GM12878 (cell line): Measurements from ENCODE around the gene PLCG2. TPM values are rescaled to one million over a fixed set of nuclear protein-coding genes. Genes with fewer than 3 reads are reported as not detected.

Source experiments
- ATAC-seq: fragments of 200-7000 bp; cut with Tn5 transposase; 3 replicates; pipeline ENCODE4 v1.9.1; 2020; ENCODE audit warnings: mild to moderate bottlenecking, moderate library complexity
- BruUV-seq: library from RNA; stranded (reverse); fragments of 400-500 nt; replicated peaks from 2 replicates; lab custom pipeline; 2021; lab: Mats Ljungman, UMichigan
- CTCF ChIA-PET: fragments of 300-600 bp; sonication (Branson Sonifier 250); formaldehyde crosslinking; extraction: SDS; loops from one replicate; lab custom pipeline; 2021; ENCODE audit warnings: inconsistent platforms; lab: Yijun Ruan, JAX
- POLR2A ChIA-PET: fragments of 350-600 bp; formaldehyde crosslinking; extraction: SDS; loops from one replicate; lab custom pipeline; 2021; ENCODE audit warnings: inconsistent platforms; lab: Charles Lee
- RAD21 ChIA-PET: fragments of 300-600 bp; sonication (Branson Sonifier 250); formaldehyde crosslinking; loops from one replicate; lab custom pipeline; 2023; ENCODE audit warnings: antibody characterized with exemption; ENCODE audit not compliant: unreplicated experiment; lab: Charles Lee
- SMC1A ChIA-PET: fragments of 300-600 bp; sonication (Branson Sonifier 250); formaldehyde crosslinking; loops from one replicate; lab custom pipeline; 2023; ENCODE audit not compliant: unreplicated experiment, uncharacterized antibody; lab: Charles Lee
- DNase-seq: peaks from one replicate; pipeline ENCODE4 v3.0.0-alpha.2; 2011; ENCODE audit warnings: low read depth, low spot score
- FAIRE-seq: peaks from 3 replicates; lab custom pipeline; 2011; peaks lifted over from hg19 to GRCh38; lab: Jason Lieb, UNC
- H2AFZ ChIP-seq: 2 replicates; pipeline ENCODE4 v1.6.0; 2011; ENCODE audit warnings: low read depth, low read length, control low read depth; ENCODE audit not compliant: control insufficient read depth
- H3K27ac ChIP-seq: 2 replicates; pipeline ENCODE4 v1.5.1; 2011; ENCODE audit warnings: control low read depth; ENCODE audit not compliant: control insufficient read depth, insufficient read depth
- H3K27me3 ChIP-seq, 2 experiments: replicated peaks in 1 of 2; 2 replicates each; pipeline versions ENCODE4 v1.6.0 to v1.6.1; 2011; ENCODE audit warnings: low read length in 1 of 2; ENCODE audit not compliant: control insufficient read depth in 2 of 2, insufficient read depth in 2 of 2
- H3K36me3 ChIP-seq, 2 experiments: 2 replicates each; pipeline ENCODE4 v1.5.1; 2011; ENCODE audit warnings: low read length in 1 of 2; ENCODE audit not compliant: control insufficient read depth in 2 of 2, insufficient read depth in 2 of 2
- H3K4me1 ChIP-seq: 2 replicates; pipeline ENCODE4 v1.6.1; 2011; ENCODE audit warnings: mild to moderate bottlenecking, low read length, moderate library complexity, mixed read lengths; ENCODE audit not compliant: control insufficient read depth, insufficient read depth
- H3K4me2 ChIP-seq: 2 replicates; pipeline ENCODE4 v1.6.0; 2011; ENCODE audit warnings: control low read depth; ENCODE audit not compliant: control insufficient read depth, insufficient read depth
- H3K4me3 ChIP-seq: fragments of 200-600 bp; sonication (generic); 2 replicates; pipeline ENCODE4 v1.5.1; 2016
- H3K79me2 ChIP-seq: 2 replicates; pipeline ENCODE4 v1.6.0; 2011; ENCODE audit warnings: low read length; ENCODE audit not compliant: control insufficient read depth, insufficient read depth
- H3K9ac ChIP-seq: 2 replicates; pipeline ENCODE4 v1.8.0; 2011; ENCODE audit warnings: low read length, control low read depth, mixed read lengths; ENCODE audit not compliant: control insufficient read depth, insufficient read depth
- H3K9me3 ChIP-seq: replicated peaks from 3 replicates; pipeline ENCODE4 v1.5.1; 2011; ENCODE audit warnings: mild to moderate bottlenecking, low read length; ENCODE audit not compliant: control insufficient read depth, insufficient read depth
- H4K20me1 ChIP-seq: 2 replicates; pipeline ENCODE4 v1.6.0; 2011; ENCODE audit not compliant: control insufficient read depth, insufficient read depth
- CBX5 ChIP-seq: sonication (generic); IDR thresholded peaks from 2 replicates; pipeline ENCODE4 v1.6.1; 2016; ENCODE audit warnings: low read depth, moderate library complexity, mild to moderate bottlenecking, inconsistent platforms
- PAX5 ChIP-seq: IDR thresholded peaks from 2 replicates; pipeline ENCODE4 v1.6.1; 2011; ENCODE audit warnings: low read depth, low read length, borderline replicate concordance
- ZBTB40 ChIP-seq: fragments of 450-650 bp; IDR thresholded peaks from 2 replicates; pipeline ENCODE4 v1.6.1; 2016; ENCODE audit warnings: mild to moderate bottlenecking, moderate library complexity, borderline replicate concordance
- WGBS: methylation state at CpG from one replicate; pipeline ENCODE4 v1.1.6; 2016; ENCODE audit warnings: low lambda C conversion rate; ENCODE audit not compliant: insufficient replicate concordance, insufficient coverage; ENCODE audit errors: missing lambda C conversion rate; 5-methylcytosine and 5-hydroxymethylcytosine counted together
- in situ Hi-C: fragments of 300-500 bp; cut with MboI; formaldehyde crosslinking; loops from 9 replicates; pipeline ENCODE4 v1.14.3; 2018; ENCODE audit warnings: mixed read lengths
- intact Hi-C: fragments of 100-400 bp; cut with micrococcal nuclease; formaldehyde crosslinking; loops from one replicate; pipeline ENCODE4 v1.14.2; 2022; ENCODE audit not compliant: unreplicated experiment
- polyA plus RNA-seq, 11 experiments: library from polyadenylated mRNA; depleted of rRNA in 4 of 11; unstranded in 6 of 11; stranded (reverse) in 5 of 11; fragments of >200 nt; fragmentation: Nextera tagmentation in 4 of 11; fragmentation: Illumina TruSeq in 1 of 11; extraction: Ambion mirVana in 4 of 11; extraction: Trizol in 1 of 11; gene quantifications; 1 replicate in 1 of 11; 2 replicates in 10 of 11; pipeline versions ENCODE4 v1.2.1 to v1.2.3, GENCODE V29; 2011 to 2016; ENCODE audit warnings: inconsistent platforms in 2 of 11, missing spikeins in 2 of 11, low read depth in 1 of 11
- total RNA-seq, 4 experiments: library from RNA; depleted of rRNA in 3 of 4; stranded (reverse); fragments of >200 nt in 3 of 4; fragmentation: Illumina TruSeq in 1 of 4; extraction: Trizol in 1 of 4; gene quantifications; 2 replicates each; pipeline versions ENCODE4 v1.2.1 to v1.2.3, GENCODE V29; 2013 to 2021

PLCG2 gene
- total and polyA plus RNA-seq, 10 of the 15 experiments (the other 5 are each of a cell fraction or from before 2014, with no cell fraction given), result 47.6 to 256 (median 149) TPM

- no peak for FAIRE-seq
- no peaks in the 10 kb centered on the region; the same call in 2 of the 3 replicates for H3K9me3 ChIP-seq
- H4K20me1 ChIP-seq, result no peaks in the 10 kb centered on the region; the same call in 1 of the 2 replicates
- WGBS, result 76% methylated on average over 2 of the region's 2 CpGs
- ChIA-PET POLR2A (no interaction called here), CTCF (interaction anchor here (0.8 kb wide), 1 partner anchor 313 kb away, joined by 3 read pairs; no protein-coding TSS in a partner anchor), SMC1A (interaction anchor here (0.7 kb wide), 1 partner anchor 313 kb away, joined by 4 read pairs; no protein-coding TSS in a partner anchor), RAD21 (no interaction called here)
- no peak overlapping the region for H3K4me2 ChIP-seq
- no peak for DNase-seq
- H3K4me1 ChIP-seq, result no peaks in the 10 kb centered on the region
- intact Hi-C loops (no loop called here), in situ Hi-C loops (no loop called here)
- no peak overlapping the region for H2AFZ ChIP-seq
- BruUV-seq, result no TSS peak
- TF ChIP-seq PAX5, result no peak
- peaks cover 46 to 71% of the 10 kb centered on the region in 2 experiments for H3K36me3 ChIP-seq
- no peak overlapping the region for H3K9ac ChIP-seq
- no peak for ATAC-seq
- no peak overlapping the region for H3K27ac ChIP-seq
- H3K4me3 ChIP-seq, result no peak overlapping the region
- no peaks in the 10 kb centered on the region for H3K79me2 ChIP-seq
- H3K27me3 ChIP-seq, result no peaks in the 10 kb centered on the region
Observed at GRCh38 chr16:81917375-81917774, 138.3 kb downstream of the PLCG2 start.

GRCh38 chr16:81918927-81919326 lies 139.8 kb downstream of the PLCG2 start:
- Histone ChIP-seq H3K27ac (no peak overlapping the region), H3K79me2 (no peaks in the 10 kb centered on the region), H3K4me3 (no peak overlapping the region), H4K20me1 (no peaks in the 10 kb centered on the region), H3K9me3 (no peaks in the 10 kb centered on the region; the same call in 2 of the 3 replicates), H3K4me2 (no peak overlapping the region), H3K9ac (no peak overlapping the region), H2AFZ (no peak overlapping the region)
- intact Hi-C loops, result no loop called here
- FAIRE-seq (no peak), DNase-seq (no peak)
- SMC1A ChIA-PET, result interaction anchor here (1.0 kb wide), 1 partner anchor 11 kb away, joined by 3 read pairs; no protein-coding TSS in a partner anchor
- RAD21 ChIA-PET, result no interaction called here
- POLR2A ChIA-PET, result no interaction called here
- WGBS, result 88% methylated on average over 2 of the region's 2 CpGs
- BruUV-seq, result no TSS peak
- TF ChIP-seq ZBTB40 (peak; percentile 67), CBX5 (no peak)
- TF ChIP-seq, all 136 proteins: peak for 1
- CTCF ChIA-PET, result interaction anchor here (0.6 to 1.6 kb wide), 5 partner anchors 16 to 560 kb away, joined by 3 to 4 read pairs (median 3); no protein-coding TSS in a partner anchor
- in situ Hi-C loops, result no loop called here
- H3K27me3 ChIP-seq, result no peaks in the 10 kb centered on the region
- no peak for ATAC-seq
- H3K4me1 ChIP-seq, result no peaks in the 10 kb centered on the region
- peaks cover 37 to 60% of the 10 kb centered on the region in 2 experiments for H3K36me3 ChIP-seq
